Stimulated activated memory B cell treated with anti-CD40 and anti-IgM and Interleukin-4, amounts not matched to agents 10 μg/mL and 1 μg/mL and 100 μg/mL, for 72 hours (primary cell): Measurements from ENCODE around the gene COL24A1.
"Not testable (repeated sequence)": the region's sequence is repeated elsewhere in the genome, so short reads cannot be mapped to it uniquely, and the experiment has no call there.

Source experiments
- ATAC-seq: fragments of 150-1000 bp; cut with Tn5 transposase; 2 replicates; pipeline ENCODE4 v1.10.0; 2021
- H3K27ac Mint-ChIP-seq: one replicate; pipeline ENCODE4 v1.8.0; 2022; ENCODE audit warnings: mild to moderate bottlenecking, mixed read lengths
- H3K27me3 Mint-ChIP-seq: one replicate; pipeline ENCODE4 v1.8.0; 2022; ENCODE audit warnings: mixed read lengths
- H3K36me3 Mint-ChIP-seq: one replicate; pipeline ENCODE4 v1.8.0; 2022; ENCODE audit warnings: mixed read lengths
- H3K4me1 Mint-ChIP-seq: one replicate; pipeline ENCODE4 v1.8.0; 2022; ENCODE audit warnings: mixed read lengths
- H3K4me3 Mint-ChIP-seq: one replicate; pipeline ENCODE4 v1.8.0; 2022; ENCODE audit warnings: mild to moderate bottlenecking, moderate library complexity, mixed read lengths
- H3K9me3 Mint-ChIP-seq: one replicate; pipeline ENCODE4 v1.8.0; 2022; ENCODE audit warnings: mixed read lengths

Gene COL24A1

DNA sequence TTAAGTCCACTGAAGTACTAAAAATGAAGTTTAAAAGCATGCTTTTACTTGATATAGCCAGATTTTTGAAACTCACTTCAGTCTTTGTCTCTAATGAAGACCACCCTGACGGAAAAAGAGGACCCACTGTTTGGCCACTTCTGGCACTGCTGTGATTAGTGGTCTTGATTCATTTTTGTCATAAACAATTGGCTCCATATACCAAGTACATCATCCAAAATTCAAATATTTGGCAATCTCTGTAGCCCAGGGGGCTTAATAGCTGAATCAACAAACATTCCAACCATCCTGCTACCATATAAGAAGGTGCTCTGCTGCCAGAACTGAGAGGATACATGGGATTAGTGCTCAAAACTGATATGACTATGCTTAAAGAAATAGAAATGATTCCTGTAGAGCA lies 156.0 kb downstream of the COL24A1 start:
- no peaks in the 10 kb centered on the region for H3K27me3 Mint-ChIP-seq
- ATAC-seq: no peak
- H3K36me3 Mint-ChIP-seq: no peaks in the 10 kb centered on the region
- H3K4me3 Mint-ChIP-seq: no peak overlapping the region
- no peaks in the 10 kb centered on the region for H3K4me1 Mint-ChIP-seq
- peaks cover 4% of the 10 kb centered on the region for H3K9me3 Mint-ChIP-seq
- no peak overlapping the region for H3K27ac Mint-ChIP-seq

DNA sequence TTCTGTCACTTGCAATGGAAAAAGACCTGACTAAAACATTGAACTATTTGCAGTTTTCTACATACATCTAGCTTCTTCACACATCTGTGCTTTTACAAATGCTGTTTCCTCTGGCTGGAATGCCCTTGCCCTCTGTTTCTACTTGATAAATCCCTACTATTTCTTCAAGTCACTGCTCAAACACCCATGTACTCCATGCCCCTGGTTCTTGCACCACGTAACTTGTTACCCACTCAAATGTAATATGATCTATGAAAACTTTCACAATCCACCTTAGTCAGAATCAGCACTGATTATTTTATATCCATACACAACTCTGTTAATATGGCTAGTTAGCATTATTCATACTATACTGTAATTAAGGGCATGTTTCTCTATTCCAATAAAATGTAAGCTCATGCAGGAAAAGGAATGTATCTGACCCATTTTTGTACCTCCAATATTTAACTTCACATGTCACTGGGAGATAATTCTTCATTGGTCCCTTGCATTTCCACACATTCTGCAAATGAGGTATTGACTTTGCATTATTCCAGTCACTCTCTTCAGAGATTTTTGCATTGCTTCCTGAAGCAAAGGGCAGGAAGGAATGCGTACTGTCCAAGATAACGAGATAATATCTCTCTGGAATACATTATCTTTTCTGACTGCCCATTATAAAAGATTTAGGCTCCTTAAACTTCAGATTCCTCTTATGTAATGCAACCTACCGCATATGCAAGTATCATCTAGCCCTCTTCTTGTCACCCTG lies 158.3 kb downstream of the COL24A1 start:
- H3K27ac Mint-ChIP-seq: no peak overlapping the region
- H3K4me3 Mint-ChIP-seq: no peak overlapping the region
- no peaks in the 10 kb centered on the region for H3K27me3 Mint-ChIP-seq
- H3K36me3 Mint-ChIP-seq: no peaks in the 10 kb centered on the region
- no peaks in the 10 kb centered on the region for H3K4me1 Mint-ChIP-seq
- no peaks in the 10 kb centered on the region for H3K9me3 Mint-ChIP-seq
- ATAC-seq: no peak

DNA sequence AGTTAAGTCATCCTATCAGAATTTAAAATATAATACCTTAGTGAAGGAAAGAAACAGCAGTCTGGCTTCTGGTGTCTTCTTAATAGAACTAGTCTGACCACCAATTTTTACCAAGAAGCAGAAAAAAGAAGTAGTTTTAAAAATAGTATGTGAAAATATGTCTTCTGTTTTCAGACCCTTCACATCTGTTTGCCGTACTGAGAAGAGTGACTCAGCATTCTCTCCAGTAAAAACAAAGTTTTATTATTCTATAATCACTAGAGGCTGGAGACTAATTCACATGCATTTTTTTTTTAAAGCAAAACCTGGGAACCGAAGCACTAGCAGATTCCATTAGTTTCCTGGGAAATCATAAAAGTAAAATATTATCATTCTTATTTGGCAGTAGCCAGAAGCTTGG lies 163.8 kb downstream of the COL24A1 start:
- ATAC-seq: no peak
- Mint-ChIP-seq H3K4me1 (no peaks in the 10 kb centered on the region), H3K4me3 (no peak overlapping the region), H3K36me3 (no peaks in the 10 kb centered on the region), H3K27me3 (peaks cover 18% of the 10 kb centered on the region), H3K9me3 (no peaks in the 10 kb centered on the region), H3K27ac (no peak overlapping the region)

GRCh38 chr1:85991261-85991660 lies 165.3 kb downstream of the COL24A1 start:
- no peaks in the 10 kb centered on the region for H3K4me1 Mint-ChIP-seq
- H3K27ac Mint-ChIP-seq: no peak overlapping the region
- no peak overlapping the region for H3K4me3 Mint-ChIP-seq
- no peaks in the 10 kb centered on the region for H3K36me3 Mint-ChIP-seq
- ATAC-seq: no peak
- H3K27me3 Mint-ChIP-seq: peaks cover 18% of the 10 kb centered on the region
- no peaks in the 10 kb centered on the region for H3K9me3 Mint-ChIP-seq

DNA sequence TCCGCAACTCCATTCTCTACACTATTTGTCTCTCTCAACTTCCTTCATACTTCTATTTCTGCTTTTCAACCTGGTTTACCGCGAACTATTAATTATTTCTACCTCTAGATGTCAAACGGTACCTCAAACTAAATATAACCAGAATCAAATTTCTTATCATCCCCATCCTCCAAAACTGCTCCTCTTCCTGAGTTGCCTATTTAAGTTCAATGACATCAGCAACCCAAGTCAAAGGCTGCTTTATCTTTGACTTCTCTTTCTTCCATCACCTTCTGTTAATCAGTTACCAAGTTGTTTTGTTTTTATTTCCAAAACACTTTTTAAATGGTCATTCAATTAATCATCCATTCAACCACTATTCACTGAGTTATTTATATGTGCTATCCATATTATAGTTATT lies 171.9 kb downstream of the COL24A1 start:
- Mint-ChIP-seq H3K27me3 (peaks cover 15% of the 10 kb centered on the region), H3K4me1 (no peaks in the 10 kb centered on the region), H3K4me3 (no peak overlapping the region)

DNA sequence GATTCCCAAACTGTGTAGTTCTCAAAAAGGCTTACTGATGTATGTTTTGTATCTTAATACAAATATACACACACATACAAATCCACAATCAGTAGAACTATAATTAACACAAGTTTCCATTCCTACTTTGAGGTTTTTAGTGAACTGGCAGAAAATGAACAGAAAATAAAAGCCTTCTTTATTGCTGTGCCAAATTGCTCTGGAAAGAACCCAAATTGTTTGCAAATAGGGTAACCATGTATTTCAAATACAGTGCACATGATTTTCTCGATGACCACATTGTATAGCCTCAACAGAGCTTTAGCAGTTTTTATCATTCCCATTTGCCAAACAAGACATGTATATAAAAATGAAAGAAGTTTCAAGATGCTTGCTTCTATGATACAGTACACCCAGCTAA lies 173.3 kb downstream of the COL24A1 start:
- Mint-ChIP-seq H3K36me3 (no peaks in the 10 kb centered on the region), H3K27ac (no peak overlapping the region), H3K27me3 (peaks cover 2% of the 10 kb centered on the region), H3K4me1 (no peaks in the 10 kb centered on the region), H3K9me3 (peaks cover 2% of the 10 kb centered on the region), H3K4me3 (no peak overlapping the region)
- no peak for ATAC-seq

More for the DNA sequence above, 171.9 kb downstream of the COL24A1 start:
- no peaks in the 10 kb centered on the region for H3K36me3 Mint-ChIP-seq
- no peak overlapping the region for H3K27ac Mint-ChIP-seq
- no peak for ATAC-seq
- no peaks in the 10 kb centered on the region for H3K9me3 Mint-ChIP-seq

DNA sequence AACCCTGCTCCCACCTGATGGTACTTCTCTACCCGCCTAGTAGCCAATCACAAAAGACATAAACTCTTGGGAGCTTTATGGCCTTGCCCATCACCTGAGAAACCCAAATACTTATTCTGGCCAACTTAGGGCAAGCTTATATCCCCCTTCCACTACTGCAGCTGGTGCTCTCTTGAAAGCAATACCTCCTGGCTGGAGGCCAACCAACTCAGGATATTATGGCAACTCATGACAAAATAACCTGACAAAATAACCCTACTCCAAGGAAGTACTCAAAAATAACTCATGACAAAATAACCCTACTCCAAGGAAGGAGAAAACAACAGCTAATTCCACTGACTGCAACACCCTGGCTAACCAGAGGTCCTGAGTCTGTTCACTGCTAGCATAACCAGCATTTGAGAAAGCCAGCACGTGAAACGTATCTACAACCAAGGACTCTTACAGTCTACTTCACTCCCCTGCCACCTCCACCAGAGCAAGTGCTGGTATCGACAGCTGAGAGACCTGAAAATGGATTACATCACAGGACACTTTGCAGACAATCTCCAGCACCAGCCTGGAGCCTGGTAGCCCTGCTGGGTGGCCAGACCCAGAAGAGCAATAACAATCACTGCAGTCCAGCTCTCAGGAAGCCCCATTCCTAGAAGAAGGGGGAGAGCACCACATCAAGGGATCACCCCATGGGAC lies 179.9 kb downstream of the COL24A1 start:
- no peaks in the 10 kb centered on the region for H3K27me3 Mint-ChIP-seq
- no peak overlapping the region for H3K27ac Mint-ChIP-seq
- H3K36me3 Mint-ChIP-seq: no peaks in the 10 kb centered on the region
- ATAC-seq: no peak
- H3K4me1 Mint-ChIP-seq: no peaks in the 10 kb centered on the region
- no peak overlapping the region for H3K4me3 Mint-ChIP-seq
- H3K9me3 Mint-ChIP-seq: peaks cover 12% of the 10 kb centered on the region

DNA sequence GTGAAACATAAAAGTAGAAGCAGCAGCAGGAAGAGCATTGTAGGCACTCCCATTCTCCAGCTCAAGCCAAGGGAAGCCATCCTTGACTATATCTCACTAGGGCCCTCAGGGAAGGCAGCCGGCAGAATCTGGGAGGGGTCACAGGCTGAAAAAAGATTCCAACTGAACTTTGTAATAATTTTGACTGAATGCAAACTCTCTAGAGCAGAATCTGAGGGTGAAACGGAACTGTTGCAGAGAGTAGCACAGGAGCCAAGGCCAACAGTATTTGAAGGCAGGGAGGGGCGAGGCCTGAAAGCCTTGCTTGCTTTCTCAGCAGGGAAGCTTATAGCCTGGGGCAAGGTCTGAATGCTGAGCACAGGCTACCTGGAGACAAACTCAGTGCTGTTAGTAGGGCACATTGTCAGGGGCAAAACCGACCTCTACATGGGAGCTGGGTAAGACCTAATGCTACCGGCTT lies 180.6 kb downstream of the COL24A1 start:
- Mint-ChIP-seq H3K27me3 (no peaks in the 10 kb centered on the region), H3K4me3 (no peak overlapping the region), H3K9me3 (peaks cover 12% of the 10 kb centered on the region), H3K36me3 (no peaks in the 10 kb centered on the region), H3K27ac (no peak overlapping the region), H3K4me1 (no peaks in the 10 kb centered on the region)
- ATAC-seq: no peak

DNA sequence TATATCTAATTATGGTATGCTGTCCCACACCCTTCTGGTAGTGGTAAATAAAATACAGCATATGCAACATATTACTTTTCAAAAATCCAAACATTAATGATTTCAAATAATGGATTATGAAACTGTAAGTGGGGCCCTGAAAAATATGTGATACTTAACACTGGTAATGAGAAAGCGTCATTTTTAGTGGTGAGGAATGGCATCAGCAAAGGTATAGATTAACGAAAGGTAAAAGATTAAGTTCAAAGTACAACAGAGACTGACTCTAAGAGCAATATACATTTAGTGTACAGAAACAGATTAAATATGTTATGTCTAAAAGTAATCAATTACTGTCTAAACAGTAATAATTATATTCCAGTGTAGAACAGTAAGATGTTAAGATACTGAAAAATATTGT lies 194.1 kb downstream of the COL24A1 start:
- Mint-ChIP-seq H3K4me3 (no peak overlapping the region), H3K4me1 (no peaks in the 10 kb centered on the region), H3K36me3 (no peaks in the 10 kb centered on the region), H3K9me3 (peaks cover 5% of the 10 kb centered on the region), H3K27ac (no peak overlapping the region), H3K27me3 (no peaks in the 10 kb centered on the region)
- no peak for ATAC-seq

GRCh38 chr1:85957760-85958159 lies 198.8 kb downstream of the COL24A1 start:
- Mint-ChIP-seq H3K36me3 (no peaks in the 10 kb centered on the region), H3K4me1 (no peaks in the 10 kb centered on the region), H3K27ac (no peak overlapping the region), H3K4me3 (no peak overlapping the region), H3K27me3 (no peaks in the 10 kb centered on the region), H3K9me3 (peaks cover 8% of the 10 kb centered on the region)
- no peak for ATAC-seq

GRCh38 chr1:85955218-85955617 lies 201.4 kb downstream of the COL24A1 start:
- not testable (repeated sequence) for H3K27ac Mint-ChIP-seq, H3K27me3 Mint-ChIP-seq, H3K9me3 Mint-ChIP-seq, H3K4me3 Mint-ChIP-seq, H3K36me3 Mint-ChIP-seq, ATAC-seq, H3K4me1 Mint-ChIP-seq

DNA sequence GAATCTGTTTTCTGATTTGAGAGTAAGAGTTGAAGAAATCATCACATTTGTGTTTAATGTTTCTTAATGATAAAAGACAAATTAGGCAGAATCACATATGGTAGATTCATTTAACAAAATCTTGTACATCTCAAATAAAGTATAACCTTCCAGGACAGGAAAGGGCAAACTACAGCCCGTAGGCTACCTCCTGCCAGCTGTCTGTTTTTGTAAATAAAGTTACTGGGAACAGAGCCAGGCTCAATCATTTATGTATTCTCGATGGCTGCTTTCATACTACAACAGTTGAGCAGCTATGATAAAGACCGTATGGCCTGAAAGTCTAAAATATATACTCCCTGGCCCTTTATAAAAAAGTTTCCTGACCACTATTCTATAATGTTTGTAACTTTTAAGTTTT lies 204.1 kb downstream of the COL24A1 start:
- H3K4me1 Mint-ChIP-seq: no peaks in the 10 kb centered on the region
- no peak overlapping the region for H3K4me3 Mint-ChIP-seq
- H3K27ac Mint-ChIP-seq: no peak overlapping the region
- H3K9me3 Mint-ChIP-seq: peaks cover 4% of the 10 kb centered on the region
- H3K36me3 Mint-ChIP-seq: no peaks in the 10 kb centered on the region
- no peaks in the 10 kb centered on the region for H3K27me3 Mint-ChIP-seq
- ATAC-seq: no peak

GRCh38 chr1:85947186-85947585 lies 209.4 kb downstream of the COL24A1 start:
- no peak overlapping the region for H3K27ac Mint-ChIP-seq
- no peaks in the 10 kb centered on the region for H3K4me1 Mint-ChIP-seq
- no peak overlapping the region for H3K4me3 Mint-ChIP-seq
- H3K9me3 Mint-ChIP-seq: no peaks in the 10 kb centered on the region
- no peaks in the 10 kb centered on the region for H3K27me3 Mint-ChIP-seq
- H3K36me3 Mint-ChIP-seq: no peaks in the 10 kb centered on the region
- no peak for ATAC-seq

- no peaks in the 10 kb centered on the region for H3K36me3 Mint-ChIP-seq
- no peaks in the 10 kb centered on the region for H3K9me3 Mint-ChIP-seq
- no peak overlapping the region for H3K27ac Mint-ChIP-seq
- no peak overlapping the region for H3K4me3 Mint-ChIP-seq
- no peaks in the 10 kb centered on the region for H3K27me3 Mint-ChIP-seq
- no peaks in the 10 kb centered on the region for H3K4me1 Mint-ChIP-seq
- ATAC-seq: no peak
Measured at GRCh38 chr1:85943945-85944344, 212.6 kb downstream of the COL24A1 start.

DNA sequence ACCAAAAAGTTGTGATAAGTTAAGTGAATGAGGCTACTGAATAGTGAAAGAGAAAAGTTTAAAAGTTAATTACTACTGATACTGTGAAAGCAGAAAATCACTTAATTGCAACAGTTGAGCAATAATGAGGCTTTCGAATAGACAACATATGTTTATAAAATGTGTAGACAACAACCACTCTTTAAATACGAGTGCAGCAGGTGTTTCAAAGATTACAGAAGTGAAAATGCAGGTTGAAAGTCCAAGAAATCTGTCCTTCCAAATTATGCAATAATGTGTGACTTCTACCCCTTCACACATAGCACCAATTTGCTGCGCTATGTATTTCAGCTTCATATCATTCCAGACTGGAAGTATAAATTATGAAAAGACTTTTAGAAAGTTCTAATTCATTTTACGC lies 213.0 kb downstream of the COL24A1 start:
- Mint-ChIP-seq H3K27ac (no peak overlapping the region), H3K27me3 (no peaks in the 10 kb centered on the region), H3K9me3 (no peaks in the 10 kb centered on the region), H3K4me1 (no peaks in the 10 kb centered on the region), H3K36me3 (no peaks in the 10 kb centered on the region), H3K4me3 (no peak overlapping the region)
- ATAC-seq: no peak

DNA sequence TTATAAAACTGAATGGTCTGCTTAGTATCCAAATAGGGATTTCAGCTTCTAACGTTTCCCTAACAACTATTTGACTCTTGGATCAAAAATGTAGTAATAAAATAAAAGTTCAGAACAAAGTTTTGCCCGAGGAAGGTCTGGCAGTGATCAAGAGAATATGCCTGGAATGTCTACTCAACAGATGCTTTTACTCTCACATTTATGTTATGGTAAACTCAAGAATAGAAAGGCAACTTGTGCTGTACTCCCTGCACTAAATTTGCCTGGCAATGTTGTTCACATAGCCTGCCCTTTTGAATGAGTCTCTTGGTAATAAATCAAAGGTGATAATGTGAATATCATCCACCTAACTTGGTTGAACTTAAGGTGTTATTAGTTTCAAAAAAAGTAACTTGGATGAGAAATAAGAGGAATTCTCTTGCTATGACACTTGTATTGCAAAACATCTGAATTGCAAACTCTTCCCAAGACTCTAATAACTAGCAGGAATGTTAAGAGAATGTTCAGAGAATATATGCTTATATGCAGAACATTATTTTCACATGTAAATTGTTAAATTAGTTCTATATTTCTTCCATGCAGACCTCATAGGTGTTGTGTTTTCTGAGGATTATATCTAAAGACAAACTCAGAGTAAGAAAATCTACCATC lies 215.8 kb downstream of the COL24A1 start:
- no peak overlapping the region for H3K27ac Mint-ChIP-seq
- ATAC-seq: no peak
- H3K27me3 Mint-ChIP-seq: no peaks in the 10 kb centered on the region
- H3K36me3 Mint-ChIP-seq: no peaks in the 10 kb centered on the region
- H3K4me1 Mint-ChIP-seq: no peaks in the 10 kb centered on the region
- no peak overlapping the region for H3K4me3 Mint-ChIP-seq
- no peaks in the 10 kb centered on the region for H3K9me3 Mint-ChIP-seq
